ENCODE measurements around the gene SPATA31A3.
"Not testable (repeated sequence)": the region's sequence is repeated elsewhere in the genome, so short reads cannot be mapped to it uniquely, and the experiment has no call there.

The SPATA31A3 gene

GRCh38 chr9:66992450-66992849 lies at the start of gene SPATA31A3:
SPATA31A3 (minus strand) TSS chr9:66992550; CDS start chr9:66992521, 29 bp downstream.
- not testable (repeated sequence) for DNase-seq (ENCODE audit: low spot score)

- not testable (repeated sequence) for DNase-seq (ENCODE audit: low spot score)
Measured at GRCh38 chr9:66952576-66952975, 39.8 kb downstream of the SPATA31A3 start.

- DNase-seq (ENCODE audit: low spot score): not testable (repeated sequence)
Measured at GRCh38 chr9:66942400-66943155, 49.8 kb downstream of the SPATA31A3 start.

GRCh38 chr9:66939878-66940830 lies 52.2 kb downstream of the SPATA31A3 start:
- not testable (repeated sequence) for DNase-seq (ENCODE audit: low spot score)

- not testable (repeated sequence) for DNase-seq (ENCODE audit: low spot score)
Measured at GRCh38 chr9:66938322-66938721, 54.0 kb downstream of the SPATA31A3 start.

GRCh38 chr9:66937662-66938061 lies 54.7 kb downstream of the SPATA31A3 start:
- DNase-seq (ENCODE audit: low spot score): not testable (repeated sequence)
